SJSA1 (cell line): ENCODE data around the gene CHM. TPM values are rescaled to one million over a fixed set of nuclear protein-coding genes. Genes with fewer than 3 reads are reported as not detected.
"Not testable (repeated sequence)": the region's sequence is repeated elsewhere in the genome, so short reads cannot be mapped to it uniquely, and the experiment has no call there.

Experiments used
- DNase-seq, 2 experiments: peaks; one replicate each; pipeline ENCODE4 v3.0.0-alpha.2; 2015 to 2020; ENCODE audit warnings: low spot score in 2 of 2, low read depth in 1 of 2
- H3K27ac ChIP-seq: fragments of 250-450 bp; sonication (Bioruptor Pico); 2 replicates; pipeline ENCODE4 v1.5.1; 2020; ENCODE audit warnings: mild to moderate bottlenecking, moderate library complexity
- H3K27me3 ChIP-seq: fragments of 250-450 bp; sonication (Bioruptor Pico); replicated peaks from 2 replicates; pipeline ENCODE4 v1.5.1; 2020; ENCODE audit warnings: mild to moderate bottlenecking, moderate library complexity
- H3K36me3 ChIP-seq: fragments of 250-450 bp; sonication (Bioruptor Pico); 2 replicates; pipeline ENCODE4 v1.5.1; 2020; ENCODE audit warnings: mild to moderate bottlenecking
- H3K4me1 ChIP-seq: fragments of 250-450 bp; sonication (Bioruptor Pico); replicated peaks from 2 replicates; pipeline ENCODE4 v1.6.1; 2021; ENCODE audit warnings: mild to moderate bottlenecking
- H3K4me3 ChIP-seq: fragments of 250-450 bp; sonication (Bioruptor Pico); 2 replicates; pipeline ENCODE4 v1.5.1; 2020; ENCODE audit warnings: mild to moderate bottlenecking
- H3K9me3 ChIP-seq: fragments of 250-450 bp; sonication (Bioruptor Pico); replicated peaks from 2 replicates; pipeline ENCODE4 v1.5.1; 2020; ENCODE audit warnings: mild to moderate bottlenecking
- total RNA-seq: library from RNA; depleted of rRNA; stranded (reverse); fragments of >200 nt; shearing (Covaris generic); gene quantifications from 2 replicates; pipeline ENCODE4 v1.2.3, GENCODE V29; 2014

The CHM gene
- total RNA-seq, 1 experiment from 2014 or later, result 27.0 TPM

DNA sequence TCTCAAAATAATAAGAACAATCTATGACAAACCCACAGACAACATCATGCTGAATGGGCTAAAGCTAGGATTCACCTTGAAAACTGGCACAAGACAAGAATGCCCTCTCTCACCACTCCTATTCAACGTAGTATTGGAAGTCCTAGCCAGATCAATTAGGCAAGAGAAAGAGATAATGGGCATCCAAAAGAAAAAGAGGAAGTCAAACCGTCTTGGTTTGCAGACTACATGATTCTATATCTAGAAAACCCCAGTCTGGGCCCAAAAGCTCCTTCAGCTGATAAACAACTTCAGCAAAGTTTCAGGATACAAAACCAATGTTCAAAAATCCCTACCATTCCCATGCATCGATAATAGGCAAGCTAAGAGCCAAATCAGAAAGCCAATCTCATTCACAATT is 59.0 kb downstream of the CHM start:
- DNase-seq, result no peak

DNA sequence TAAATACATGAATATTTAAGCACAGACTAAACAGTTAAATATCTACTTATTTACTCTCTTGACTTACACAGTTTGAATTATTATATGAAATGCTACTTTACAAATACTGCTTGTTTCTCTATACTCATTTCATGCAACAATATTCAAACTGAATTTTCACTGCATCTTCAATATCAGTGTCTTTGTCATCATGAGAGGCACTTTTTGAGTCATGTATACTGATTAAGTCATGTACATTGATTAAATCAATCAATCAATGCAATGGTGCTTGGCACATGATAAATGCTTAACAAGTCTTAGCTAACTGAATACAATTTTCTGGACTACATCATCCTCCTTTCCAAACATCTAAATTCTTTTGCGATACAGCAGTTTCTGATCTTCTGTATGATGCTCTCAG is 67.1 kb downstream of the CHM start:
- H3K27ac ChIP-seq, result no peak overlapping the region
- no peaks in the 10 kb centered on the region for H3K27me3 ChIP-seq
- H3K4me3 ChIP-seq, result no peak overlapping the region
- no peak for DNase-seq
- H3K4me1 ChIP-seq, result no peaks in the 10 kb centered on the region
- H3K36me3 ChIP-seq, result no peaks in the 10 kb centered on the region
- H3K9me3 ChIP-seq, result no peaks in the 10 kb centered on the region

More for the DNA sequence above, 59.0 kb downstream of the CHM start:
- H3K27ac ChIP-seq, result no peak overlapping the region
- no peaks in the 10 kb centered on the region for H3K9me3 ChIP-seq
- no peaks in the 10 kb centered on the region for H3K36me3 ChIP-seq
- no peaks in the 10 kb centered on the region for H3K4me1 ChIP-seq
- no peak overlapping the region for H3K4me3 ChIP-seq
- no peaks in the 10 kb centered on the region for H3K27me3 ChIP-seq

DNA sequence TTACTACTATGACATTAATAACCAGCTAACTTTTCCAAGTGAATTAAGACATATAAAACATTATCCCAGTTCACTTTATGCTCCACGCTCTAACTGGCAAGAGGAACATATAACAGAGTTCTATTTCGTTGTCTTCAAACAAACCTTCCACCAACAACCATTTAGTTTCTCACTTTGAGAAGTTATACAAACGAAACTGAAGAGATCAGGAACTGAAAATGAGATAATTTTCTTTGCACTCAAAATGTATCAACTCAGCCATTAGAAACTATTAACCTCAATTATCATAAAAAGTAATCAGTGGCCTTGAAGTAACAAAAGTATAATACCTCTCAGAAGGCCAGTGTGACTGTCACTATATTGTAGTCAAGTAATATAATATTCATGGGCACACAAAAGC is 70.1 kb downstream of the CHM start:
- Histone ChIP-seq H3K9me3 (no peaks in the 10 kb centered on the region), H3K27me3 (no peaks in the 10 kb centered on the region), H3K4me3 (no peak overlapping the region), H3K36me3 (no peaks in the 10 kb centered on the region), H3K27ac (no peak overlapping the region), H3K4me1 (no peaks in the 10 kb centered on the region)
- DNase-seq, result no peak

GRCh38 chrX:85972351-85972750 is 75.0 kb downstream of the CHM start:
- H3K27ac ChIP-seq, DNase-seq: not testable (repeated sequence)

GRCh38 chrX:85964744-85965143 is 82.6 kb downstream of the CHM start:
- no peak for DNase-seq
- Histone ChIP-seq H3K4me1 (0 out of 2 replicates have a peak, but pooled peaks cover 3% of the 10 kb centered on the region), H3K27ac (no peak overlapping the region), H3K36me3 (no peaks in the 10 kb centered on the region), H3K9me3 (no peaks in the 10 kb centered on the region), H3K4me3 (no peak overlapping the region), H3K27me3 (no peaks in the 10 kb centered on the region)

More at GRCh38 chrX:85972351-85972750, 75.0 kb downstream of the CHM start:
- not testable (repeated sequence) for H3K27me3 ChIP-seq, H3K4me1 ChIP-seq, H3K9me3 ChIP-seq, H3K36me3 ChIP-seq, H3K4me3 ChIP-seq

DNA sequence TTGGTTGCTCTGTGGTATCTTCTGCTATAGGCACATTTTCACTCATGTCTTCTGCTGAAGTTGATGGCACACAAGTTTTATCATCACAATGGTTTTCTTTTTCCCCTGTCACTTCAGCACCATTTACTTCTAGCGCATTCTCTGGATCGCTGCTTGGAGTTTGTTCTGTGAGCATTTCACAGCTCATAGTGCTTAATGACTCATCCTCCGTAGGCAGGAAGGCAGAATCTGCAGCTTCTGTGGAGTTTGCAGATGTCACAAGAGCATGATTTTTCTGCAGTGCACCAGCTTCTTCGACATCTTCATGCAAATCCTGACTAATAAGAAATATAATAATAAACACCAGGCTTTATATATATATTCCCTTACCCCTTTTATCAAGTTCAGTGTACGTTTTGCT is 83.6 kb downstream of the CHM start:
- no peak overlapping the region for H3K27ac ChIP-seq
- H3K4me3 ChIP-seq, result no peak overlapping the region
- H3K4me1 ChIP-seq, result 0 out of 2 replicates have a peak, but pooled peaks cover 3% of the 10 kb centered on the region
- H3K9me3 ChIP-seq, result no peaks in the 10 kb centered on the region
- H3K27me3 ChIP-seq, result no peaks in the 10 kb centered on the region
- no peaks in the 10 kb centered on the region for H3K36me3 ChIP-seq
- DNase-seq, result peak in 1 of 2 experiments; percentile 8

- Histone ChIP-seq H3K4me1 (no peaks in the 10 kb centered on the region), H3K27me3 (no peaks in the 10 kb centered on the region), H3K4me3 (no peak overlapping the region), H3K36me3 (no peaks in the 10 kb centered on the region), H3K9me3 (no peaks in the 10 kb centered on the region), H3K27ac (no peak overlapping the region)
- DNase-seq, result no peak
Measured at GRCh38 chrX:85955510-85955909, 91.8 kb downstream of the CHM start.

- H3K36me3 ChIP-seq, H3K4me1 ChIP-seq, DNase-seq, H3K27me3 ChIP-seq, H3K4me3 ChIP-seq, H3K9me3 ChIP-seq, H3K27ac ChIP-seq: not testable (repeated sequence)
Measured at GRCh38 chrX:85944751-85945150, 102.6 kb downstream of the CHM start.

- DNase-seq, result no peak
- no peaks in the 10 kb centered on the region for H3K36me3 ChIP-seq
- no peaks in the 10 kb centered on the region for H3K9me3 ChIP-seq
- no peaks in the 10 kb centered on the region for H3K4me1 ChIP-seq
- H3K27me3 ChIP-seq, result no peaks in the 10 kb centered on the region
- H3K4me3 ChIP-seq, result no peak overlapping the region
- H3K27ac ChIP-seq, result no peak overlapping the region
Measured at GRCh38 chrX:85941275-85941674, 106.1 kb downstream of the CHM start.

DNA sequence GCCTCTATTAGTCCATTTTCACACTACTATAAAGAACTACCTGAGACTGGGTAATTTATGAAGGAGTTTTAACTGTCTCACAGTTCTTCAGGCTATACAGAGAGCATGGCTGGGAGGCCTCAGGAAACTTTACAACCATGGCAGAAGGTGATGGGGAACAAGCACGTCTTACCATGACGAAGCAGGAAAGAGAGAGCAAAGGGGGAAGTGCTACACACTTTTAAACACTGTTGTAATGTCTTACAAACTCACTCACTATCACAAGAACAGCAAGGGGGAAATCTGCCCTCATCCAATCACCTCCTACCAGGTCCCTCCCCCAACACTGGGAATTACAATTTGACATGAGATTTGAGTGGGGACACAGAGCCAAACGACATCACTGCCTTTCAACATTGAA is 107.4 kb downstream of the CHM start:
- not testable (repeated sequence) for H3K4me3 ChIP-seq, H3K27me3 ChIP-seq, H3K36me3 ChIP-seq, H3K9me3 ChIP-seq, H3K27ac ChIP-seq, DNase-seq, H3K4me1 ChIP-seq

- H3K36me3 ChIP-seq, H3K4me1 ChIP-seq, DNase-seq, H3K4me3 ChIP-seq, H3K9me3 ChIP-seq, H3K27me3 ChIP-seq, H3K27ac ChIP-seq: not testable (repeated sequence)
Measured at GRCh38 chrX:85934399-85934798, 113.0 kb downstream of the CHM start.

DNA sequence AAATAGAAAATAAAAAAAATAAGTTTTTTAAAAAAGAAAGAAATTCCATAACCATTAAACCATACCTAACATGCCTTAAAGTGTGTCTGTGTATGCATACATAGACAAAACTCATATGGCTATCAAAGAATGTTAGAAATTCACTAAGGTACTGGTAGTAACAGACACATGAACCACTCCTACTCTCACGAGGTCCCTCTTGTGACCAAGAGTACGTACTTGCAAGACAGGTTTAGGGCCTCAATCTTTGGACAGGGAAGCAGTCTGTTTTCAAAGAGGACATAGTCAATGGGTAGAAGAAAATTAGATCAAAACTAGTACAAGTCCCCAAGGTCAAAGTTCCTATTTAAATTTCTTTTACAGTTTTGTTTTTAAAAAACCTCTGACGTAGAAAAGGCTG is 117.3 kb downstream of the CHM start:
- DNase-seq, result no peak
- no peaks in the 10 kb centered on the region for H3K4me1 ChIP-seq
- H3K4me3 ChIP-seq, result no peak overlapping the region
- H3K27me3 ChIP-seq, result no peaks in the 10 kb centered on the region
- H3K9me3 ChIP-seq, result no peaks in the 10 kb centered on the region
- no peaks in the 10 kb centered on the region for H3K36me3 ChIP-seq
- H3K27ac ChIP-seq, result no peak overlapping the region

GRCh38 chrX:85928606-85929005 is 118.8 kb downstream of the CHM start:
- H3K4me1 ChIP-seq, result no peaks in the 10 kb centered on the region
- DNase-seq, result no peak
- H3K9me3 ChIP-seq, result no peaks in the 10 kb centered on the region
- no peaks in the 10 kb centered on the region for H3K27me3 ChIP-seq
- no peak overlapping the region for H3K27ac ChIP-seq
- no peak overlapping the region for H3K4me3 ChIP-seq
- H3K36me3 ChIP-seq, result no peaks in the 10 kb centered on the region

GRCh38 chrX:85927740-85928139 is 119.6 kb downstream of the CHM start:
- DNase-seq, result no peak
- no peak overlapping the region for H3K27ac ChIP-seq

DNA sequence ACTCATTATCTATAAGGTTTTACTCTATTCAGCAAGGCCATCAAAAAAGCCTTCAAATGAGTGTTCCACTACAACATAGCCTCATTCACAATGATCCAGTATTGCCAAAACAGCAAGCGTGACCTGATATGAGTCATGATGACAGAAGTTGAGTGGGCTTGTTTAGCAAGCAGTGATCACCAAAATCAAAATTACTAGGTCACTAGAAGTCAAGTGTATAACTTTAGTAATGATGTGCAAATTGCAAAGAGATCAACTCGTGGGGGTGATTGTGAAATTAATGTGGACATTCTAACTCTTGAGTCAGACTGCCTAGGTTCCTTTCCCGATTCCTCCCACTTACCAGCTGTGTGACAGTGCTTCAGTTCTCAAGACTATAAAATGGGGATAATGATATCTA is 124.5 kb downstream of the CHM start:
- Histone ChIP-seq H3K27ac (no peak overlapping the region), H3K36me3 (no peaks in the 10 kb centered on the region), H3K27me3 (no peaks in the 10 kb centered on the region), H3K4me3 (no peak overlapping the region), H3K4me1 (no peaks in the 10 kb centered on the region), H3K9me3 (no peaks in the 10 kb centered on the region)
- DNase-seq, result no peak

More at GRCh38 chrX:85927740-85928139, 119.6 kb downstream of the CHM start:
- Histone ChIP-seq H3K4me3 (no peak overlapping the region), H3K9me3 (no peaks in the 10 kb centered on the region), H3K36me3 (no peaks in the 10 kb centered on the region), H3K27me3 (no peaks in the 10 kb centered on the region), H3K4me1 (no peaks in the 10 kb centered on the region)
